Skin epidermis (tissue), 12 donors: ENCODE results near the gene PTPRN2.
"Not testable (repeated sequence)": the region's sequence is repeated elsewhere in the genome, so short reads cannot be mapped to it uniquely, and the experiment has no call there.

Source experiments
- H3K27ac ChIP-seq, 21 experiments: fragments of 200-600 bp; sonication (generic) in 11 of 21; one replicate each; pipeline ENCODE4 v1.5.0; 2020; ENCODE audit warnings: mild to moderate bottlenecking in 3 of 21, inconsistent platforms in 2 of 21, moderate library complexity in 2 of 21
- H3K4me3 ChIP-seq, 7 experiments: fragments of 200-600 bp; sonication (generic) in 2 of 7; one replicate each; pipeline ENCODE4 v1.5.0; 2020; ENCODE audit warnings: inconsistent platforms in 2 of 7, mild to moderate bottlenecking in 2 of 7, moderate library complexity in 1 of 7

The PTPRN2 gene

GRCh38 chr7:157493017-157493416, 1094.6 kb downstream of the PTPRN2 start:
- H3K4me3 ChIP-seq, result no peak overlapping the region
- H3K27ac ChIP-seq, result peak overlapping the region in 1 of 21 experiments; percentile 34

GRCh38 chr7:157490465-157490912, 1097.1 kb downstream of the PTPRN2 start:
- H3K27ac ChIP-seq, result peak overlapping the region in 3 of 21 experiments; percentile 16 to 44 (median 34)

GRCh38 chr7:157489870-157490269, 1097.8 kb downstream of the PTPRN2 start:
- peak overlapping the region in 2 of 21 experiments; percentile 34 to 44 for H3K27ac ChIP-seq
- H3K4me3 ChIP-seq, result not testable (repeated sequence)

More at GRCh38 chr7:157490465-157490912, 1097.1 kb downstream of the PTPRN2 start:
- H3K4me3 ChIP-seq, result no peak overlapping the region
